Testis (tissue), 2 donors: Measurements from ENCODE around the gene SPSB1.

Source experiments
- CTCF ChIP-seq, 3 experiments: fragments of 450-650 bp in 2 of 3; fragments of 200-600 bp in 1 of 3; sonication (generic) in 1 of 3; IDR thresholded peaks; one replicate each; pipeline ENCODE4 v1.5.1; 2016 to 2019; ENCODE audit warnings: antibody characterized with exemption in 3 of 3, mild to moderate bottlenecking in 2 of 3, moderate library complexity in 1 of 3
- POLR2A ChIP-seq: fragments of 450-650 bp; IDR thresholded peaks from one replicate; pipeline ENCODE4 v1.6.1; 2017; ENCODE audit warnings: antibody characterized with exemption, mild to moderate bottlenecking, moderate library complexity

GRCh38 chr1:9324246-9325096 lies 31.8 kb downstream of the SPSB1 start:
- no peak for TF ChIP-seq CTCF (IDR thresholded peaks at IDR 0.05)
- TF ChIP-seq POLR2A: no peak
